Measurements from ENCODE around the gene TFR2.
A peak's percentile ranks its signal among the peaks of the same experiment; 100 is the strongest.

TFR2 gene

GRCh38 chr7:100641463-100641859 is at the start of gene TFR2:
TFR2 (minus strand) TSS chr7:100641552; CDS start chr7:100641509, 43 bp downstream.
- no peak for DNase-seq
- ATAC-seq: no peak

GRCh38 chr7:100689230-100690135 is 48.1 kb upstream of the TFR2 start:
- DNase-seq (no peak), ATAC-seq (no peak)

- no peak for DNase-seq
- no peak for ATAC-seq
Measured at GRCh38 chr7:100688326-100688860, 47.0 kb upstream of the TFR2 start.

GRCh38 chr7:100687751-100688300 is 46.5 kb upstream of the TFR2 start:
- DNase-seq: no peak
- ATAC-seq: no peak

GRCh38 chr7:100687261-100687660 is 45.9 kb upstream of the TFR2 start:
- DNase-seq (no peak), ATAC-seq (no peak)

- DNase-seq (no peak), ATAC-seq (no peak)
Measured at GRCh38 chr7:100686822-100687211, 45.5 kb upstream of the TFR2 start.

GRCh38 chr7:100686201-100686821 is 45.0 kb upstream of the TFR2 start:
- no peak for ATAC-seq
- DNase-seq: no peak

- no peak for ATAC-seq
Measured at GRCh38 chr7:100685631-100686145, 44.3 kb upstream of the TFR2 start.

GRCh38 chr7:100685049-100685605 is 43.8 kb upstream of the TFR2 start:
- ATAC-seq (no peak), DNase-seq (no peak)

More at GRCh38 chr7:100685631-100686145, 44.3 kb upstream of the TFR2 start:
- DNase-seq: no peak

- DNase-seq: no peak
- no peak for ATAC-seq
Measured at GRCh38 chr7:100684534-100685042, 43.2 kb upstream of the TFR2 start.

- ATAC-seq (no peak), DNase-seq (no peak)
Measured at GRCh38 chr7:100683659-100684533, 42.5 kb upstream of the TFR2 start.

- DNase-seq (no peak), ATAC-seq (no peak)
Measured at GRCh38 chr7:100682991-100683658, 41.8 kb upstream of the TFR2 start.

GRCh38 chr7:100682228-100682741 is 40.9 kb upstream of the TFR2 start:
- no peak for DNase-seq
- ATAC-seq: peak; percentile 4

GRCh38 chr7:100681491-100682227 is 40.3 kb upstream of the TFR2 start:
- no peak for ATAC-seq

GRCh38 chr7:100680576-100681271 is 39.4 kb upstream of the TFR2 start:
- DNase-seq: no peak
- ATAC-seq: no peak

More at GRCh38 chr7:100681491-100682227, 40.3 kb upstream of the TFR2 start:
- no peak for DNase-seq

- no peak for ATAC-seq
- DNase-seq: no peak
Measured at GRCh38 chr7:100679927-100680575, 38.7 kb upstream of the TFR2 start.

GRCh38 chr7:100679129-100679926 is 38.0 kb upstream of the TFR2 start:
- DNase-seq (no peak), ATAC-seq (no peak)
